H9 (cell line): ENCODE data around the gene ITPK1. TPM values are rescaled to one million over a fixed set of nuclear protein-coding genes. Genes with fewer than 3 reads are reported as not detected.

Experiments
- DNase-seq: peaks from one replicate; pipeline ENCODE4 v3.0.0-alpha.2; 2017
- H2AFZ ChIP-seq: one replicate; pipeline ENCODE4 v1.6.1; 2013; ENCODE audit warnings: mild to moderate bottlenecking, low read length, control low read depth, moderate library complexity
- H2AK5ac ChIP-seq: 2 replicates; pipeline ENCODE4 v1.6.1; 2013; ENCODE audit warnings: low read length, control low read depth, mixed read lengths; ENCODE audit not compliant: insufficient read length
- H2BK120ac ChIP-seq: one replicate; pipeline ENCODE4 v1.6.1; 2013; ENCODE audit warnings: low read depth, mild to moderate bottlenecking, low read length, control low read depth, inconsistent platforms; ENCODE audit not compliant: poor library complexity, severe bottlenecking
- H2BK12ac ChIP-seq: 2 replicates; pipeline ENCODE4 v1.6.1; 2013; ENCODE audit warnings: low read length, control low read depth, mixed read lengths, low read depth; ENCODE audit not compliant: insufficient read length
- H2BK15ac ChIP-seq: 2 replicates; pipeline ENCODE4 v1.6.1; 2013; ENCODE audit warnings: low read depth, low read length, control low read depth
- H2BK20ac ChIP-seq: one replicate; pipeline ENCODE4 v1.6.1; 2013; ENCODE audit warnings: low read depth, mild to moderate bottlenecking, low read length, control low read depth, inconsistent platforms; ENCODE audit not compliant: poor library complexity, severe bottlenecking
- H2BK5ac ChIP-seq: 2 replicates; pipeline ENCODE4 v1.6.1; 2013; ENCODE audit warnings: low read length, control low read depth, mixed read lengths; ENCODE audit not compliant: insufficient read length
- H3K14ac ChIP-seq: 2 replicates; pipeline ENCODE4 v1.6.1; 2013; ENCODE audit warnings: low read length, control low read depth; ENCODE audit not compliant: insufficient read depth
- H3K18ac ChIP-seq: 2 replicates; pipeline ENCODE4 v1.6.1; 2013; ENCODE audit warnings: low read depth, mild to moderate bottlenecking, mixed read lengths, low read length, control low read depth; ENCODE audit not compliant: insufficient read length
- H3K23ac ChIP-seq: 2 replicates; pipeline ENCODE4 v1.6.1; 2013; ENCODE audit warnings: low read length, control low read depth, mixed read lengths, low read depth; ENCODE audit not compliant: insufficient read length
- H3K23me2 ChIP-seq: 2 replicates; pipeline ENCODE4 v1.6.1; 2013; ENCODE audit warnings: low read depth, mild to moderate bottlenecking, mixed read lengths, low read length, control low read depth; ENCODE audit not compliant: insufficient read length, poor library complexity, severe bottlenecking
- H3K27ac ChIP-seq: 2 replicates; pipeline ENCODE4 v1.5.1; 2013; ENCODE audit warnings: low read length, control low read depth, mixed read lengths, low read depth; ENCODE audit not compliant: insufficient read length
- H3K27me3 ChIP-seq: 2 replicates; pipeline ENCODE4 v1.6.1; 2013; ENCODE audit warnings: low read length, control low read depth, inconsistent platforms; ENCODE audit not compliant: insufficient read depth
- H3K4ac ChIP-seq: 2 replicates; pipeline ENCODE4 v1.6.1; 2013; ENCODE audit warnings: low read depth, mild to moderate bottlenecking, control low read depth, inconsistent platforms, low read length, moderate library complexity
- H3K4me1 ChIP-seq: 2 replicates; pipeline ENCODE4 v1.6.1; 2013; ENCODE audit warnings: low read length, control low read depth, inconsistent platforms; ENCODE audit not compliant: insufficient read depth
- H3K4me2 ChIP-seq: 2 replicates; pipeline ENCODE4 v1.6.1; 2013; ENCODE audit warnings: low read length, control low read depth, mixed read lengths; ENCODE audit not compliant: insufficient read length, insufficient read depth
- H3K56ac ChIP-seq: 2 replicates; pipeline ENCODE4 v1.6.1; 2013; ENCODE audit warnings: low read depth, mild to moderate bottlenecking, mixed read lengths, low read length, control low read depth; ENCODE audit not compliant: insufficient read length
- H3K79me1 ChIP-seq: 2 replicates; pipeline ENCODE4 v1.6.1; 2013; ENCODE audit warnings: low read depth, mild to moderate bottlenecking, moderate library complexity, low read length, control low read depth, inconsistent platforms; ENCODE audit not compliant: insufficient read depth, poor library complexity, severe bottlenecking
- H3K79me2 ChIP-seq: 2 replicates; pipeline ENCODE4 v1.6.1; 2013; ENCODE audit warnings: low read length, control low read depth, inconsistent platforms; ENCODE audit not compliant: insufficient read depth
- H3K9ac ChIP-seq: 2 replicates; pipeline ENCODE4 v1.6.1; 2013; ENCODE audit warnings: low read length, control low read depth, mixed read lengths; ENCODE audit not compliant: insufficient read length; ENCODE audit errors: extremely low read depth
- H3K9me3 ChIP-seq: one replicate; pipeline ENCODE4 v1.6.1; 2013; ENCODE audit warnings: low read depth, low read length, inconsistent platforms; ENCODE audit not compliant: control insufficient read depth
- H3T11ph ChIP-seq: one replicate; pipeline ENCODE4 v1.6.1; 2013; ENCODE audit warnings: mild to moderate bottlenecking, low read length, control low read depth, inconsistent platforms
- H4K20me1 ChIP-seq: one replicate; pipeline ENCODE4 v1.6.1; 2013; ENCODE audit not compliant: control insufficient read depth, insufficient read length, insufficient read depth
- H4K5ac ChIP-seq: 2 replicates; pipeline ENCODE4 v1.6.1; 2013; ENCODE audit warnings: low read depth, mild to moderate bottlenecking, mixed read lengths, low read length, control low read depth; ENCODE audit not compliant: insufficient read length
- H4K8ac ChIP-seq: replicated peaks from 2 replicates; pipeline ENCODE4 v1.6.1; 2013; ENCODE audit warnings: low read length, control low read depth, mixed read lengths, low read depth; ENCODE audit not compliant: insufficient read length
- H4K91ac ChIP-seq: 2 replicates; pipeline ENCODE4 v1.6.1; 2013; ENCODE audit warnings: low read depth, mild to moderate bottlenecking, moderate library complexity, mixed read lengths, low read length, control low read depth; ENCODE audit not compliant: insufficient read length
- H3K27ac Mint-ChIP-seq, 3 experiments: 2 replicates in 2 of 3; 3 replicates in 1 of 3; pipeline ENCODE4 v1.8.0; 2020 to 2021; ENCODE audit warnings: mixed read lengths in 3 of 3, mild to moderate bottlenecking in 1 of 3, moderate library complexity in 1 of 3
- H3K27me3 Mint-ChIP-seq: 2 replicates; pipeline ENCODE4 v1.8.0; 2021; ENCODE audit warnings: low read depth, mild to moderate bottlenecking, moderate library complexity, mixed read lengths
- H3K36me3 Mint-ChIP-seq, 3 experiments: 2 replicates in 2 of 3; 3 replicates in 1 of 3; pipeline ENCODE4 v1.8.0; 2020 to 2021; ENCODE audit warnings: low read depth in 3 of 3, mixed read lengths in 3 of 3; ENCODE audit not compliant: insufficient read depth in 1 of 3
- H3K4me1 Mint-ChIP-seq, 2 experiments: 2 replicates each; pipeline ENCODE4 v1.8.0; 2020; ENCODE audit warnings: mixed read lengths in 2 of 2
- H3K4me3 Mint-ChIP-seq, 2 experiments: 2 replicates in 1 of 2; 3 replicates in 1 of 2; pipeline ENCODE4 v1.8.0; 2020 to 2021; ENCODE audit warnings: mild to moderate bottlenecking in 2 of 2, mixed read lengths in 2 of 2, moderate library complexity in 1 of 2
- H3K9me3 Mint-ChIP-seq, 2 experiments: 2 replicates in 1 of 2; 3 replicates in 1 of 2; pipeline ENCODE4 v1.8.0; 2020; ENCODE audit warnings: mild to moderate bottlenecking in 2 of 2, mixed read lengths in 2 of 2, moderate library complexity in 1 of 2
- WGBS: extraction: QIAGEN DNeasy Blood & Tissue Kit; methylation state at CpG from one replicate; pipeline ENCODE4 v1.1.7; 2013; ENCODE audit warnings: missing lambda C conversion rate, low lambda C conversion rate, mixed read lengths; ENCODE audit not compliant: insufficient read length; ENCODE audit errors: extremely low coverage; 5-methylcytosine and 5-hydroxymethylcytosine counted together
- total RNA-seq: library from RNA; stranded (reverse); gene quantifications from 2 replicates; pipeline ENCODE4 v1.2.1, GENCODE V29; 2021
- TF ChIP-seq, protein P1 (sequence below): fragments of 200-600 bp; sonication (generic); conservative IDR thresholded peaks from 3 replicates; pipeline ENCODE4 v1.8.0; 2021; ENCODE audit warnings: antibody characterized with exemption, mild to moderate bottlenecking

The ITPK1 gene
- total RNA-seq, 1 experiment from 2014 or later: 92.7 TPM

DNA sequence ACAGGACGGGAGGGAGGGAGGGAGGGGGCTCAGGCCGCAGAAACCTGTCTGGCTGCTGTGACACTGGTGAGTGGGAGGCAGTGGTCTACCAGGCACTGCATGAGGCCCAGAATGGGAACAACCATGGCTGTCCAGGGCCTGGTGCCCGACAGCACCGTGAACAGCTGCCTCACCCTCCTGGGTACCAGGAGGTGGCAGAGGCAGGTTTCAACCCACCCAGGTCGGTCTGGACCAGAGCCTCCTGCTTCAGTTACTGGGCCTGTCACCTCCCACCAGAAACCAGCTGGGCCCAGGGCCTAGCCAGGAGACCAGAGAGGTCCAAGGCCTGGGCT, 80.2 kb downstream of the ITPK1 start:
- H3K4me3 Mint-ChIP-seq: no peak overlapping the region
- H3K9me3 Mint-ChIP-seq: no peaks in the 10 kb centered on the region; a peak in 1 of 5 replicates
- Histone ChIP-seq H2AFZ (no peak overlapping the region), H3K23me2 (no peaks in the 10 kb centered on the region), H3K56ac (no peak overlapping the region), H2BK5ac (no peak overlapping the region), H3T11ph (no peak overlapping the region), H3K23ac (no peak overlapping the region), H3K14ac (no peak overlapping the region), H3K27ac (no peak overlapping the region), H2BK12ac (no peak overlapping the region), H3K4ac (no peak overlapping the region), H3K9me3 (no peaks in the 10 kb centered on the region), H3K4me1 (peaks cover 16% of the 10 kb centered on the region; the same call in 1 of the 2 replicates), H3K79me2 (no peaks in the 10 kb centered on the region; the same call in 1 of the 2 replicates), H2BK120ac (no peak overlapping the region), H2BK15ac (no peak overlapping the region), H3K27me3 (no peaks in the 10 kb centered on the region), H4K8ac (no peak overlapping the region), H3K18ac (no peak overlapping the region), H3K4me2 (no peak overlapping the region), H4K20me1 (no peaks in the 10 kb centered on the region), H4K5ac (no peak overlapping the region), H4K91ac (no peak overlapping the region), H3K9ac (no peak overlapping the region), H2AK5ac (no peak overlapping the region), H2BK20ac (no peak overlapping the region), H3K79me1 (peaks cover 6% of the 10 kb centered on the region)
- peaks cover 56 to 65% of the 10 kb centered on the region in 2 experiments for H3K4me1 Mint-ChIP-seq
- no peaks in the 10 kb centered on the region for H3K27me3 Mint-ChIP-seq
- no peak for DNase-seq
- H3K36me3 Mint-ChIP-seq: no peaks in the 10 kb centered on the region
- no CpG with 5 or more reads among the region's 5 CpGs for WGBS
- TF ChIP-seq, protein P1, sequence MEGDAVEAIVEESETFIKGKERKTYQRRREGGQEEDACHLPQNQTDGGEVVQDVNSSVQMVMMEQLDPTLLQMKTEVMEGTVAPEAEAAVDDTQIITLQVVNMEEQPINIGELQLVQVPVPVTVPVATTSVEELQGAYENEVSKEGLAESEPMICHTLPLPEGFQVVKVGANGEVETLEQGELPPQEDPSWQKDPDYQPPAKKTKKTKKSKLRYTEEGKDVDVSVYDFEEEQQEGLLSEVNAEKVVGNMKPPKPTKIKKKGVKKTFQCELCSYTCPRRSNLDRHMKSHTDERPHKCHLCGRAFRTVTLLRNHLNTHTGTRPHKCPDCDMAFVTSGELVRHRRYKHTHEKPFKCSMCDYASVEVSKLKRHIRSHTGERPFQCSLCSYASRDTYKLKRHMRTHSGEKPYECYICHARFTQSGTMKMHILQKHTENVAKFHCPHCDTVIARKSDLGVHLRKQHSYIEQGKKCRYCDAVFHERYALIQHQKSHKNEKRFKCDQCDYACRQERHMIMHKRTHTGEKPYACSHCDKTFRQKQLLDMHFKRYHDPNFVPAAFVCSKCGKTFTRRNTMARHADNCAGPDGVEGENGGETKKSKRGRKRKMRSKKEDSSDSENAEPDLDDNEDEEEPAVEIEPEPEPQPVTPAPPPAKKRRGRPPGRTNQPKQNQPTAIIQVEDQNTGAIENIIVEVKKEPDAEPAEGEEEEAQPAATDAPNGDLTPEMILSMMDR: no peak
- H3K27ac Mint-ChIP-seq: no peak overlapping the region
